Glutamatergic neuron (in vitro differentiated cells): Measurements from ENCODE around the gene TRPV4. TPM values are rescaled to one million over a fixed set of nuclear protein-coding genes. Genes with fewer than 3 reads are reported as not detected.
"Not testable (repeated sequence)": the region's sequence is repeated elsewhere in the genome, so short reads cannot be mapped to it uniquely, and the experiment has no call there.

Experiments used
- DNase-seq: peaks from one replicate; pipeline ENCODE4 v3.0.0; 2022
- H3K27ac Mint-ChIP-seq: one replicate; pipeline ENCODE4 v1.8.0; 2020; ENCODE audit warnings: mild to moderate bottlenecking, mixed read lengths, inconsistent platforms; ENCODE audit not compliant: unreplicated experiment
- H3K27me3 Mint-ChIP-seq: one replicate; pipeline ENCODE4 v1.8.0; 2020; ENCODE audit warnings: mild to moderate bottlenecking, moderate library complexity, mixed read lengths, inconsistent platforms; ENCODE audit not compliant: unreplicated experiment
- H3K36me3 Mint-ChIP-seq: one replicate; pipeline ENCODE4 v1.8.0; 2020; ENCODE audit warnings: mild to moderate bottlenecking, mixed read lengths, inconsistent platforms; ENCODE audit not compliant: unreplicated experiment
- H3K4me1 Mint-ChIP-seq: one replicate; pipeline ENCODE4 v1.8.0; 2020; ENCODE audit warnings: mild to moderate bottlenecking, low read depth, mixed read lengths, inconsistent platforms; ENCODE audit not compliant: unreplicated experiment
- H3K4me3 Mint-ChIP-seq: one replicate; pipeline ENCODE4 v1.8.0; 2020; ENCODE audit warnings: mild to moderate bottlenecking, mixed read lengths, inconsistent platforms; ENCODE audit not compliant: unreplicated experiment
- H3K9me3 Mint-ChIP-seq: one replicate; pipeline ENCODE4 v1.8.0; 2020; ENCODE audit warnings: mild to moderate bottlenecking, moderate library complexity, mixed read lengths, inconsistent platforms; ENCODE audit not compliant: unreplicated experiment
- total RNA-seq: library from RNA; stranded (reverse); fragmentation: NEBNext Ultra II Directional; extraction: Animal tissue kit (Norgen Biotek cat#: 25700); gene quantifications from one replicate; pipeline ENCODE4 v1.2.1, GENCODE V29; 2021; ENCODE audit not compliant: unreplicated experiment
- TF ChIP-seq, protein P1 (sequence below): fragments of 200-600 bp; sonication (generic); IDR thresholded peaks from one replicate; pipeline ENCODE4 v1.5.0; 2021; ENCODE audit not compliant: partially characterized antibody, unreplicated experiment

Gene TRPV4
- total RNA-seq, 1 donor from 2014 or later = 0.17 TPM

DNA sequence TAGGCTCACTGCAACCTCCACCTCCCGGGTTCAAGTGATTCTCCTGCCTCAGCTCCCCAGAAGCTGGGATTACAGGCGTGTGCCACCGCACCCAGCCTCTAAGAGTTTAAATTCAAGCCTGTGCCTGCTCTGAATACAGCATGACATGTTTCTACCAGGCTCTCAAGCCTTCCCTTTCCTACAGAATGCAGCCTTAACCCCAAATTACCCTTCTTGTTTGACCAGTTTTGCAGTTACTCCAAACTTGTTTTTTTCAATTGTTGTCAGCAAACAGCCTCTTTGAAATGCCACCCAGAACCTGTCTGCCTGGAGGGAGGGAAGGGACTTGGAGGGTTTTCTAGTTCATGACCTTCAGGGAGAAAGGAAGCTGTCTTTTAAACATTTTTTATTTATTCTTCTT, 31.7 kb upstream of the TRPV4 start:
- TF ChIP-seq, protein P1, sequence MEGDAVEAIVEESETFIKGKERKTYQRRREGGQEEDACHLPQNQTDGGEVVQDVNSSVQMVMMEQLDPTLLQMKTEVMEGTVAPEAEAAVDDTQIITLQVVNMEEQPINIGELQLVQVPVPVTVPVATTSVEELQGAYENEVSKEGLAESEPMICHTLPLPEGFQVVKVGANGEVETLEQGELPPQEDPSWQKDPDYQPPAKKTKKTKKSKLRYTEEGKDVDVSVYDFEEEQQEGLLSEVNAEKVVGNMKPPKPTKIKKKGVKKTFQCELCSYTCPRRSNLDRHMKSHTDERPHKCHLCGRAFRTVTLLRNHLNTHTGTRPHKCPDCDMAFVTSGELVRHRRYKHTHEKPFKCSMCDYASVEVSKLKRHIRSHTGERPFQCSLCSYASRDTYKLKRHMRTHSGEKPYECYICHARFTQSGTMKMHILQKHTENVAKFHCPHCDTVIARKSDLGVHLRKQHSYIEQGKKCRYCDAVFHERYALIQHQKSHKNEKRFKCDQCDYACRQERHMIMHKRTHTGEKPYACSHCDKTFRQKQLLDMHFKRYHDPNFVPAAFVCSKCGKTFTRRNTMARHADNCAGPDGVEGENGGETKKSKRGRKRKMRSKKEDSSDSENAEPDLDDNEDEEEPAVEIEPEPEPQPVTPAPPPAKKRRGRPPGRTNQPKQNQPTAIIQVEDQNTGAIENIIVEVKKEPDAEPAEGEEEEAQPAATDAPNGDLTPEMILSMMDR = no peak
- no peaks in the 10 kb centered on the region for H3K27me3 Mint-ChIP-seq
- H3K9me3 Mint-ChIP-seq = no peaks in the 10 kb centered on the region
- H3K36me3 Mint-ChIP-seq = no peaks in the 10 kb centered on the region
- no peak for DNase-seq
- no peak overlapping the region for H3K4me3 Mint-ChIP-seq
- H3K4me1 Mint-ChIP-seq = peaks cover 7% of the 10 kb centered on the region
- no peak overlapping the region for H3K27ac Mint-ChIP-seq

DNA sequence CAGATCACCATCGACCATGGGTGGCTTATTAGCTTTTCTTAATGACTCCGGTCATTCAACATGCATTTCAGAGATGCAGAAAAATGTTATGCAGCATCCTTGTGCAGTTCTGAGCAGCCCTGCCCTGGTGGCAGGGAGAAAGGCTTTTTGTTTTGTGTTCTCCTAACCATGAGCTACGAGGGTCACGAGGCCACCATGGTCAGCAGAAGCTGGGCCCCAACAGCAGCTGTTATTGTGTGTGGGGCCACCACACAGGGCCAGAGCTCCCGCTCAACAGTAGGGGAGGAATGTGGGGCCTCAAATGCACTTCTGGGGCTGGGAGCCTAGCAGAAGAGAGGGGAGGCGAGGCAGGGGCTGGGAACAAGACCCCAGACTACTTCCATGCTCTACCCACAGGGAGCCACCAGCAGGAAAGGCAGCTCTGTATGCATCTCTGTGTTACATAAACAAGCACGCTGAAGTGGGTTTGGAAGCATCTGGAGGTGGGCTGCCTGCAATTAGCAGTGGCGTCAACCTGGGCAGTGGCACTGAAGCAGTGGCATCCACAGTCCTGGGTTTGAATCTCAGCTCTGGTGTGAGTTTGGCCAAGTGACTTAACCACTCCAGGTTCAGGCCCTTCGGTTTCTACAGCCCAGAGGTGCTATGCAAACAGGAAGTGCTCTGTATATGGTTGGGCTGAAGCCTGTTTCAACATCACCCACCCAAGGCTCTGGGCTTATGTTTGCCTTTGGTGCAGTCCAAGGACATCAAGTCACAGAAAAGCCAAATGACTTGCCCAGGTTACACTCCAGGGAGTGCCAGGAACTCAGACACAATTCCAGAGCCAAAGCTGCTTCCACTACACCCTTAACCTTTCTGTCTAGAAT, 30.9 kb upstream of the TRPV4 start:
- H3K27ac Mint-ChIP-seq = no peak overlapping the region
- TF ChIP-seq, protein P1 = no peak
- H3K4me3 Mint-ChIP-seq = no peak overlapping the region
- H3K36me3 Mint-ChIP-seq = no peaks in the 10 kb centered on the region
- H3K27me3 Mint-ChIP-seq = no peaks in the 10 kb centered on the region
- no peak for DNase-seq
- H3K9me3 Mint-ChIP-seq = no peaks in the 10 kb centered on the region
- peaks cover 7% of the 10 kb centered on the region for H3K4me1 Mint-ChIP-seq

DNA sequence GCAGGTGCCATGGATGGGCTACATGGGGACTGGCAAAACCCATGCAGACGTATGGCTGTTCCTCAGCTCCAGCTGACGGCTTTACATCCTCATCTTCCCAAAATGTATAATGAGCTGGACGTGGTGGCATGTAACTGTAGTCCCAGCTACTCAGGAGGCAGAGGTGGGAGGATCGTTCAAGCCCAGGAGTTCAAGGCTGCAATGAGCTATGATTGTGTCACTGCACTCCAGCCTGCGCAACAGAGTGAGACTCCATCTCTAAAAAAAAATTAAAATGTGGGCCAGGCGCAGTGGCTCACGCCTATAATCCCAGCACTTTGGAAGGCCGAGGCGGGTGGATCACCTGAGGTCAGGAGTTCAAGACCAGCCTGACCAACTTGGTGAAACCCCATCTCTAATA, 29.3 kb upstream of the TRPV4 start:
- H3K27ac Mint-ChIP-seq, DNase-seq, H3K9me3 Mint-ChIP-seq, H3K4me3 Mint-ChIP-seq, H3K4me1 Mint-ChIP-seq, H3K27me3 Mint-ChIP-seq, H3K36me3 Mint-ChIP-seq: not testable (repeated sequence)

DNA sequence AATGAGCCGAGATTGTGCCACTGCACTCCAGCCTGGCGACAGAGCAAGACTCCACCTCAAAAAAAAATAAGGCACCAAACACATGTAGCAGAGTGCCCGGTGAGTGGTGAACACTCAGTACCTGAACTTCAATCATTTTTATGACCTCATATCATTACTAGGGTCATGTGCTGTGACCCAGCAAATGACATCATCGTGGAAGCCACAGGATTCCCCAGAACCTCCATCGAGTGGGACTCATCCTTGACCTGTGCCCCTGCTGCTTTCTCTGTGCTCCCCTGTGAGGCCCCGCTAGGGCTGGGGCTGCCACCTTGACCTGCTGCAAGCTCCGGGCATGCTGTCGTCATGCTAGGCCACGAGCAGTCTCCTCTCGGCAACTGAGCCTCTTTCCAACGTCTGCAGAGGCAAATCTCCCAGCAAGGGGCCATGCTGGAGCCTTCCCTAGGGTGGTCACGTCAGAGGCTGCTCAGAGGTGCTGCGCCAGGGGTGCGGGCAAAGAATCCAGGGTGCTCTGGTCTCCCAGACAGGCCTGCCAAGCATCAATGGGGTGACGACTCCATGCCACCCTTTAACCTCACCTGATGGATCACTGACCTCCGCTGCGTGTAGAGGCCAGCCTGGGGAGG, 28.6 kb upstream of the TRPV4 start:
- Mint-ChIP-seq H3K9me3 (peaks cover 2% of the 10 kb centered on the region), H3K4me1 (peaks cover 2% of the 10 kb centered on the region), H3K36me3 (no peaks in the 10 kb centered on the region), H3K4me3 (no peak overlapping the region), H3K27me3 (no peaks in the 10 kb centered on the region), H3K27ac (no peak overlapping the region)
- TF ChIP-seq, protein P1 = no peak
- no peak for DNase-seq

DNA sequence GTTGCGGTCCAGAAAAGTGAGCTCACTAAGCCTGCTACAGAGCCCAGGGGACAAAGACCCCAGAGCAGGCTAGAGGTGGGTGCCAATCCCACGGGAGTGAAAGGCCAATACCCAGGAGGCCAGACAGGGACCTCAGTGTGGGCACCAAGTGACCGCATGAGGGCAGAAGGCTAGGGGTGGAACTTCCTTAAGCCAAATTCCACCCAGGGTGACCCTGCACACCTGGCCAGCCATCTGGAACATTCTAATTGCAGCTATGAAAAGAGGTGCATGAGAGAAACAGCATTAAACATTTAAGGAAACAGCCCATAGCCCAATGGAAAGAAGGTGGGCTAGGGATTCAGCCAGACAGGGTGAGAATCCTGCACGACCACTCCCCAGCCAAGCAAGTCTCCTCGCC, 27.8 kb upstream of the TRPV4 start:
- no peak overlapping the region for H3K4me3 Mint-ChIP-seq
- no peak for DNase-seq
- TF ChIP-seq, protein P1 = no peak
- H3K27me3 Mint-ChIP-seq = no peaks in the 10 kb centered on the region
- H3K4me1 Mint-ChIP-seq = peaks cover 2% of the 10 kb centered on the region
- H3K27ac Mint-ChIP-seq = no peak overlapping the region
- peaks cover 2% of the 10 kb centered on the region for H3K9me3 Mint-ChIP-seq
- no peaks in the 10 kb centered on the region for H3K36me3 Mint-ChIP-seq
